ENCODE data around the gene RUVBL2. TPM values are rescaled to one million over a fixed set of nuclear protein-coding genes. Genes with fewer than 3 reads are reported as not detected.
A peak's percentile ranks its signal among the peaks of the same experiment; 100 is the strongest.

Gene RUVBL2
- total RNA-seq, 1 donor from 2014 or later, result 80.6 TPM

DNA sequence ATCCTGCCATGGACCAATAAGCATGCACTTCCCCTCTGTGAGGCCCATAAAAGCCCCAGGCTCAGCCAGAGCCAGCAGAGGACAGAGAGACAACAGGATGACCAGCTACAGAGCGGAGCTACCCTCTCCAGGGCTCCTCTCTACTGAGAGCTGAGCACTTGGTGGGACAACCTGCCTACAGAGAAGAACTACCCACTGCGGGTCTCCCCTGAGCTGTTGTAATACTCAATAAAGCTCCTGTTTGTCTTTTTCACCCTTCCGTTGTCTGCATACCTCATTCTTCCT lies 46.5 kb upstream of the RUVBL2 start:
- Mint-ChIP-seq H3K9me3 (ENCODE audit: unreplicated experiment) (peaks cover 4% of the 10 kb centered on the region), H3K36me3 (ENCODE audit: low read depth, unreplicated experiment) (peaks cover 7% of the 10 kb centered on the region), H3K4me1 (ENCODE audit: unreplicated experiment) (peaks cover 13% of the 10 kb centered on the region), H3K4me3 (ENCODE audit: unreplicated experiment) (no peak overlapping the region), H3K27me3 (ENCODE audit: unreplicated experiment) (peaks cover 8% of the 10 kb centered on the region), H3K27ac (ENCODE audit: unreplicated experiment) (no peak overlapping the region)
- DNase-seq (ENCODE audit: low spot score), result no peak
- TF ChIP-seq, protein P1, sequence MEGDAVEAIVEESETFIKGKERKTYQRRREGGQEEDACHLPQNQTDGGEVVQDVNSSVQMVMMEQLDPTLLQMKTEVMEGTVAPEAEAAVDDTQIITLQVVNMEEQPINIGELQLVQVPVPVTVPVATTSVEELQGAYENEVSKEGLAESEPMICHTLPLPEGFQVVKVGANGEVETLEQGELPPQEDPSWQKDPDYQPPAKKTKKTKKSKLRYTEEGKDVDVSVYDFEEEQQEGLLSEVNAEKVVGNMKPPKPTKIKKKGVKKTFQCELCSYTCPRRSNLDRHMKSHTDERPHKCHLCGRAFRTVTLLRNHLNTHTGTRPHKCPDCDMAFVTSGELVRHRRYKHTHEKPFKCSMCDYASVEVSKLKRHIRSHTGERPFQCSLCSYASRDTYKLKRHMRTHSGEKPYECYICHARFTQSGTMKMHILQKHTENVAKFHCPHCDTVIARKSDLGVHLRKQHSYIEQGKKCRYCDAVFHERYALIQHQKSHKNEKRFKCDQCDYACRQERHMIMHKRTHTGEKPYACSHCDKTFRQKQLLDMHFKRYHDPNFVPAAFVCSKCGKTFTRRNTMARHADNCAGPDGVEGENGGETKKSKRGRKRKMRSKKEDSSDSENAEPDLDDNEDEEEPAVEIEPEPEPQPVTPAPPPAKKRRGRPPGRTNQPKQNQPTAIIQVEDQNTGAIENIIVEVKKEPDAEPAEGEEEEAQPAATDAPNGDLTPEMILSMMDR (IDR thresholded peaks at IDR 0.05; ENCODE audit: unreplicated experiment), result no peak

DNA sequence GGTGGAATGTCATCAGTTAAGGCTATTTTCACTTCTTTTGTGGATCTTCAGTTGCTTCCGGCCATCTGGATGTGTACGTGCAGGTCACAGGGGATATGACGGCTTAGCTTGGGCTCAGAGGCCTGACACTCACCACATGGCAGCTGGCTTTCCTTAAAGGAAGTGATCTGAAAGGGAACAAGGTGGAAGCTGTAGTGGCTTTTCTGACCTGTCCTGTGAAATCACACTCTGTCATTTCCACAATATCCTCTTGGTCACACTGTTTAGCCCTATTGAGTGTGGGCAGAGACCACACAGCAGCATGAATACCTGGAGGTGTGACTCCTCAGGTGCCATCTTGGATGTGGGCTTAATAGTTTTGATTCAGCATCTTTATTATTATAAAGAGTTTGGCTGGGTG lies 43.5 kb upstream of the RUVBL2 start:
- Mint-ChIP-seq H3K27ac (ENCODE audit: unreplicated experiment) (peak overlapping the region; percentile 93), H3K27me3 (ENCODE audit: unreplicated experiment) (peaks cover 8% of the 10 kb centered on the region), H3K36me3 (ENCODE audit: low read depth, unreplicated experiment) (peaks cover 7% of the 10 kb centered on the region), H3K4me3 (ENCODE audit: unreplicated experiment) (no peak overlapping the region), H3K4me1 (ENCODE audit: unreplicated experiment) (peaks cover 17% of the 10 kb centered on the region), H3K9me3 (ENCODE audit: unreplicated experiment) (peaks cover 4% of the 10 kb centered on the region)
- TF ChIP-seq, protein P1 (IDR thresholded peaks at IDR 0.05; ENCODE audit: unreplicated experiment), result no peak
- no peak for DNase-seq (ENCODE audit: low spot score)

DNA sequence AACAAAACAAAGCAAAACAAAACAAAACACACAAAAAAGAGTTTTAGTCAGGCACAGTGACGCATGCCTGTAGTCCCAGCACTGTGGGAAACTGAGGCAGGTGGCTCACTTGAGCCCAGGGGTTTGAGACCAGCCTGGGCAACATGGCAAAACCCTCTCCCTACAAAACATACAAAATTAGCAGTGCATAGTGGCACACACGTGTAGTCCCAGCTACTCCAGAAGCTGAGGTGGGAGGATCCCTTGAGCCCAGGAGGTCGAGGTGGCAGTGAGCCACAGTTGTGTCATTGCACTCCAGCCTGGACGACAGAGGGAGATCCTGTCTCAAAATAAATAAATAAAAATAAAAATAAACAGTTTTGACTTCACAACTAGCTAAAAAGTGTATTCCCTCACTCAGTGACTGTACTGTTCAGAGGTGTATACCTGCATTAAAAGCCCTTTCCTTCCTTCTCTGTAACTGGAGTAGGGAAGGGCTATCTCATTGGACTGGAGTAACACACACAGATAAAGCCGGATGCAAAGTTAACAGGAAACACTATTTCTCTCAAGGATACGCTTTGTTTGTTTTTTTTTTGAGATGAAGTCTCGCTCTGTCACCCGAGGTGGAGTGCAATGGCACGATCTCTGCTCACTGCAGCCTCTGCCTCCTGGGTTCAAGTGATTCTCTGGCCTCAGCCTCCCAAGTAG lies 42.7 kb upstream of the RUVBL2 start:
- no peak for DNase-seq (ENCODE audit: low spot score)
- H3K4me3 Mint-ChIP-seq (ENCODE audit: unreplicated experiment), result no peak overlapping the region
- TF ChIP-seq, protein P1 (IDR thresholded peaks at IDR 0.05; ENCODE audit: unreplicated experiment), result no peak
- peaks cover 11% of the 10 kb centered on the region for H3K27me3 Mint-ChIP-seq (ENCODE audit: unreplicated experiment)
- H3K4me1 Mint-ChIP-seq (ENCODE audit: unreplicated experiment), result peaks cover 19% of the 10 kb centered on the region
- peaks cover 8% of the 10 kb centered on the region for H3K36me3 Mint-ChIP-seq (ENCODE audit: low read depth, unreplicated experiment)
- H3K27ac Mint-ChIP-seq (ENCODE audit: unreplicated experiment), result peak overlapping the region; percentile 93
- H3K9me3 Mint-ChIP-seq (ENCODE audit: unreplicated experiment), result peaks cover 4% of the 10 kb centered on the region

DNA sequence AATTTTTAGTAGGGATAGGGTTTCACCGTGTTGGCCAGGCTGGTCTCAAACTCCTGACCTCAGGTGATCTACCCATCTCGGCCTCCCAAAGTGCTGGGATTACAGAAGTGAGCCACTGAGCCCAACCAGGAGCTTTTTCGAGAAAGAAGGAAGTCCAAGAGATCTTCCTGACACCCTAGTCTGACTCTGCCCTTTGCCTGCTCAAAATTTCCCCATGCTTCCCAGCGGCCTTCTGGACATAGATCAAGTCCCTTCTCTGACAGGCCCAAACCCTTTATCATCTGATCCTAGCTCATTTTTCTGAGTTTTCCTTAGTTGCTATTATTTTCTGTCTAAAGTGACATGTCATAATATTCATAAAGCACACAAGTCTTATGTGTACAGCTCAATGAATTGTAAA lies 40.5 kb upstream of the RUVBL2 start:
- Mint-ChIP-seq H3K9me3 (ENCODE audit: unreplicated experiment) (peaks cover 2% of the 10 kb centered on the region), H3K4me3 (ENCODE audit: unreplicated experiment) (peak overlapping the region; percentile 12), H3K4me1 (ENCODE audit: unreplicated experiment) (peaks cover 31% of the 10 kb centered on the region), H3K27me3 (ENCODE audit: unreplicated experiment) (peaks cover 10% of the 10 kb centered on the region), H3K27ac (ENCODE audit: unreplicated experiment) (no peak overlapping the region), H3K36me3 (ENCODE audit: low read depth, unreplicated experiment) (peaks cover 24% of the 10 kb centered on the region)
- no peak for DNase-seq (ENCODE audit: low spot score)
- TF ChIP-seq, protein P1 (IDR thresholded peaks at IDR 0.05; ENCODE audit: unreplicated experiment), result no peak

DNA sequence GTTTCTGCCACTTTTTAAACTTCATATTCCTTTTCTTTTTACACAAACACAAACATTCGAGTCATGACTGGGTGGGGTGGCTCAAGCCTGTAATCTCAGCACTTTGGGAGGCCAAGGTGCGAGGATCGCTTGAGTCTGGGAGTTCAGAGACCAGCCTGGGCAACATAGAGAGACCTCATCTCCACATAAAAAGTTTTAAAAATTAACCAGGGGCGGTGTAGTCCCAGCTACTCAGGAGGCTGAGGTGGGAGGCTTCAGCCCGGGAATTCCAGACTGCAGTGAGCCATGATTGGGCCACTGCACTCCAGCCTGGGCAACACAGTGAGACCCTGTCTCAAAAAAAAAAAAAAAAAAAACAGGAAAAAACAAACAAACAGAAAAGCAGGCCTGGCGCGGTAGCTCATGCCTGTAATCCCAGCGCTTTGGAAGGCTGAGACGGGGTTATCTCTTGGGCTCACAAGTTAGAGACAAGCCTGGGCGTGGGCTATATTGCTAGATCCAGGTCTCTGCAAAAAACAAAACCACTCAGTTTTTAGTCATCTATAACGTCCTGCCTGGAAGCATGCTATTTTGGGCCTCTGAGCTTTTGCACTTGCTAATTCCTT lies 39.6 kb upstream of the RUVBL2 start:
- Mint-ChIP-seq H3K4me1 (ENCODE audit: unreplicated experiment) (peaks cover 31% of the 10 kb centered on the region), H3K27me3 (ENCODE audit: unreplicated experiment) (peaks cover 3% of the 10 kb centered on the region), H3K27ac (ENCODE audit: unreplicated experiment) (peak overlapping the region; percentile 91), H3K9me3 (ENCODE audit: unreplicated experiment) (no peaks in the 10 kb centered on the region), H3K36me3 (ENCODE audit: low read depth, unreplicated experiment) (peaks cover 22% of the 10 kb centered on the region), H3K4me3 (ENCODE audit: unreplicated experiment) (peak overlapping the region; percentile 89)
- no peak for DNase-seq (ENCODE audit: low spot score)
- TF ChIP-seq, protein P1 (IDR thresholded peaks at IDR 0.05; ENCODE audit: unreplicated experiment), result no peak

Measured in endothelial cell (in vitro differentiated cells).